OCI-LY1 (cell line): Measurements from ENCODE around the gene ZNF366.

Experiments used
- CTCF ChIP-seq: fragments of 200-600 bp; sonication (generic), shearing (Covaris generic); IDR thresholded peaks from 2 replicates; pipeline ENCODE4 v1.5.1; 2017; ENCODE audit warnings: mild to moderate bottlenecking, antibody characterized with exemption, low read length, moderate library complexity, mixed read lengths
- EZH2 ChIP-seq: fragments of 200-600 bp; sonication (generic), shearing (Covaris generic); IDR thresholded peaks from 2 replicates; pipeline ENCODE4 v1.8.0; 2017; ENCODE audit warnings: borderline replicate concordance, mixed run types, mild to moderate bottlenecking, antibody characterized with exemption, low read length, moderate library complexity, mixed read lengths

GRCh38 chr5:72407541-72407940 is 99.7 kb downstream of the ZNF366 start:
- no peak for TF ChIP-seq CTCF
- no peak for TF ChIP-seq EZH2
